GM18519 (cell line): Measurements from ENCODE around the gene MTAP.
A peak's percentile ranks its signal among the peaks of the same experiment; 100 is the strongest.

Source experiments
- ATAC-seq: cut with Tn5 transposase; IDR thresholded peaks from one replicate; pipeline ENCODE4 v1.9.1; 2021; ENCODE audit warnings: mild to moderate bottlenecking, moderate library complexity; ENCODE audit not compliant: unreplicated experiment, low FRiP score

MTAP gene

GRCh38 chr9:21803649-21804048, 1.2 kb downstream of the MTAP start:
- ATAC-seq, result no peak

GRCh38 chr9:21804331-21804730, 1.9 kb downstream of the MTAP start:
- ATAC-seq, result no peak

GRCh38 chr9:21804791-21805190, 2.4 kb downstream of the MTAP start:
- no peak for ATAC-seq

GRCh38 chr9:21806644-21807043, 4.2 kb downstream of the MTAP start:
- ATAC-seq, result no peak

- ATAC-seq, result no peak
Observed at GRCh38 chr9:21810388-21810787, 8.0 kb downstream of the MTAP start.

- no peak for ATAC-seq
Observed at GRCh38 chr9:21810881-21811280, 8.4 kb downstream of the MTAP start.

GRCh38 chr9:21811914-21812313, 9.5 kb downstream of the MTAP start:
- ATAC-seq, result no peak

GRCh38 chr9:21812415-21812814, 10.0 kb downstream of the MTAP start:
- no peak for ATAC-seq

GRCh38 chr9:21812946-21813568, 10.6 kb downstream of the MTAP start:
- peak; percentile 51 for ATAC-seq

- peak; percentile 50 for ATAC-seq
Observed at GRCh38 chr9:21813575-21814473, 11.4 kb downstream of the MTAP start.

GRCh38 chr9:21815643-21816042, 13.2 kb downstream of the MTAP start:
- no peak for ATAC-seq

GRCh38 chr9:21817176-21817575, 14.7 kb downstream of the MTAP start:
- no peak for ATAC-seq

- no peak for ATAC-seq
Observed at GRCh38 chr9:21825637-21826036, 23.2 kb downstream of the MTAP start.

- no peak for ATAC-seq
Observed at GRCh38 chr9:21828853-21829410, 26.5 kb downstream of the MTAP start.

GRCh38 chr9:21830589-21830988, 28.2 kb downstream of the MTAP start:
- ATAC-seq, result no peak

- peak; percentile 48 for ATAC-seq
Observed at GRCh38 chr9:21831841-21832509, 29.5 kb downstream of the MTAP start.

- ATAC-seq, result peak; percentile 53
Observed at GRCh38 chr9:21833090-21833801, 30.8 kb downstream of the MTAP start.

- no peak for ATAC-seq
Observed at GRCh38 chr9:21835121-21835520, 32.7 kb downstream of the MTAP start.

GRCh38 chr9:21836437-21837161, 34.2 kb downstream of the MTAP start:
- ATAC-seq, result no peak

- ATAC-seq, result no peak
Observed at GRCh38 chr9:21837501-21837900, 35.1 kb downstream of the MTAP start.
